Activated naive CD8-positive, alpha-beta T cell treated with anti-CD3 and anti-CD28 coated beads, Interleukin-2, amount 10 ng/mL, durations not matched to agents 7 days and 5 days (primary cell): ENCODE measurements around the gene BAIAP2L1. TPM values are rescaled to one million over a fixed set of nuclear protein-coding genes. Genes with fewer than 3 reads are reported as not detected.
"Not testable (repeated sequence)": the region's sequence is repeated elsewhere in the genome, so short reads cannot be mapped to it uniquely, and the experiment has no call there.

Experiments
- ATAC-seq: fragments of 150-1000 bp; cut with Tn5 transposase; one replicate; pipeline ENCODE4 v1.10.0; 2021; ENCODE audit warnings: low read depth, moderate library complexity
- POLR2A ChIA-PET: fragments of 350-600 bp; sonication (Branson Sonifier 250); formaldehyde crosslinking; loops from one replicate; lab custom pipeline; 2021; ENCODE audit warnings: antibody characterized with exemption; lab: Charles Lee
- DNase-seq: peaks from one replicate; pipeline ENCODE4 v3.0.0; 2021
- H3K27ac Mint-ChIP-seq: one replicate; pipeline ENCODE4 v1.8.0; 2022; ENCODE audit warnings: mild to moderate bottlenecking, mixed read lengths
- H3K27me3 Mint-ChIP-seq: one replicate; pipeline ENCODE4 v1.8.0; 2022; ENCODE audit warnings: mild to moderate bottlenecking, moderate library complexity, mixed read lengths
- H3K36me3 Mint-ChIP-seq: one replicate; pipeline ENCODE4 v1.8.0; 2021; ENCODE audit warnings: mild to moderate bottlenecking, mixed read lengths
- H3K4me1 Mint-ChIP-seq: one replicate; pipeline ENCODE4 v1.8.0; 2021; ENCODE audit warnings: mixed read lengths
- H3K4me3 Mint-ChIP-seq: one replicate; pipeline ENCODE4 v1.8.0; 2022; ENCODE audit warnings: mild to moderate bottlenecking, moderate library complexity, mixed read lengths
- H3K9me3 Mint-ChIP-seq: one replicate; pipeline ENCODE4 v1.8.0; 2021; ENCODE audit warnings: mixed read lengths
- total RNA-seq, 2 experiments: library from RNA; stranded (reverse); gene quantifications; one replicate each; pipeline ENCODE4 v1.2.3, GENCODE V29; 2021

BAIAP2L1 gene
- total RNA-seq, 2 experiments from 2014 or later, result 1.4 to 2.2 TPM

DNA sequence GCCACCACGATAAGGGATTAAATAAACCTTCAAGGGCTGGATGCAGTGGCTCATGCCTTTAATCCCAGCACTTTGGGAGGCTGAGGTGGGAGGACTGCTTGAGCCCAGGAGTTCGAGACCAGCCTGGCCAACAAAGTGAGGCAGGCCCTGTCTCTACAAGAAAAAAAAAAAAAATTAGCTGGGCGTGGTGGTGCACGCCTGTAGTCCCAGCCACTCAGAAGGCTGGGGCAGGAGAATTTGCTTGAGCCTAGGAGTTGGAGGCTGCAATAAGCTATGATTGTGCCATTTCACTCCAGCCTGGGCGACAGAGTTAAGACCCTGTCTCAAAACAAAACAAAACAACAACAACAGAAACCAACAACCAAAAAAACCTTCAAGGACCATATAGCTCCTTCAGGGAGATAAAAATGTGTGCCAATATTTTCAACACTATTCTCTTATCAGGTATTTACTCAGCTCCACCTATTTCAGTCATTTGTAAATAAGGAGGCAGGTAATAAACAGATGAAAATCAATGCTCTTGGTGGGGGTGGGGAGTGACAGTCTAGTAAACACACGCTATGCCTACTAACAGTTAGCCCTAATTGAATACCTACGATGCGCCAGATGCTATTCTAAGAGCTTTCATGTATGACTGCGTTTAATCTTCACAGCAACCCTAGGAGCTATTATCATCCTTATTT lies 13.2 kb downstream of the BAIAP2L1 start:
- POLR2A ChIA-PET, result no interaction called here
- H3K4me3 Mint-ChIP-seq, result no peak overlapping the region
- no peak for ATAC-seq
- no peaks in the 10 kb centered on the region for H3K4me1 Mint-ChIP-seq
- no peaks in the 10 kb centered on the region for H3K9me3 Mint-ChIP-seq
- no peaks in the 10 kb centered on the region for H3K27me3 Mint-ChIP-seq
- H3K27ac Mint-ChIP-seq, result no peak overlapping the region
- no peaks in the 10 kb centered on the region for H3K36me3 Mint-ChIP-seq
- DNase-seq, result no peak

DNA sequence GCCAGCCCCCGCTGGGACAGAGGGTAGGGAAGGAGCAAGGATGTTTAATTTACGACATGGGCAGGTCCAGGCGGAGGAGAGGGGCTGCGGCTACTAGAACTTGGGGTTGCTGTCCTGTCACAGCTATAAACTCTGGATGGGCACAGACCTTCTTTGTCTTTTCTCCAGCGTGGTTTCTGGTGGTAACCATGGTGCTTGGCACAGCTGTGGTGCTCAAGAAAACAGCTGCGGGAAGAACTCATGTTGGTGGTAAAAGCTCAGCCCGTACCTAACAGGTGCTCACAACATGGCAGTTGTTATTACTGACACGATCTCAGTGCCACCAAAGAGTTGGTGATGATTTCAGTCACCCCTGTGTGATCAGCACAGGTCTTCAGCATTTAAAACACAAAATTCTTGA lies 13.8 kb downstream of the BAIAP2L1 start:
- Mint-ChIP-seq H3K4me3 (no peak overlapping the region), H3K27me3 (no peaks in the 10 kb centered on the region), H3K4me1 (no peaks in the 10 kb centered on the region), H3K27ac (no peak overlapping the region), H3K9me3 (no peaks in the 10 kb centered on the region), H3K36me3 (no peaks in the 10 kb centered on the region)
- no peak for DNase-seq
- ATAC-seq, result no peak
- POLR2A ChIA-PET, result no interaction called here

DNA sequence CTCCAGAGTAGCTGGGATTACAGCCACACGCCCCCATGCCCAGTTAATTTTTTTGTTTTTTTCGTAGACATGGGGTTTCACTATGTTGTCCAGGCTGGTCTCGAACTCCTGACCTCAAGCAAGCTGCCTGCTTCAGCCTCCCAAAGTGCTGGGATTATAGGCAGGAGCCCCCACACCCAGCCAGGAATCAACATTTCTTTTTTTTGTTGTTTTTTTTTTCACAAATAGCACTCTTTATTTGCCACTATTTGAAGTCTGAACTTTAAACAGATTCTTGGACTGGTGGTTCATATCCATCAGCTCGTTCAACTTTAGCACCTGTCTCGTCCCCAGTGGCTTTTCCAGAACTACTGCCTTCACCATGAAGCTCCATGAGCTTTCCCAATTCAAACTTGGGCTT lies 15.4 kb downstream of the BAIAP2L1 start:
- H3K27ac Mint-ChIP-seq, H3K4me3 Mint-ChIP-seq, H3K9me3 Mint-ChIP-seq, H3K27me3 Mint-ChIP-seq, DNase-seq, H3K36me3 Mint-ChIP-seq, H3K4me1 Mint-ChIP-seq, POLR2A ChIA-PET, ATAC-seq: not testable (repeated sequence)

DNA sequence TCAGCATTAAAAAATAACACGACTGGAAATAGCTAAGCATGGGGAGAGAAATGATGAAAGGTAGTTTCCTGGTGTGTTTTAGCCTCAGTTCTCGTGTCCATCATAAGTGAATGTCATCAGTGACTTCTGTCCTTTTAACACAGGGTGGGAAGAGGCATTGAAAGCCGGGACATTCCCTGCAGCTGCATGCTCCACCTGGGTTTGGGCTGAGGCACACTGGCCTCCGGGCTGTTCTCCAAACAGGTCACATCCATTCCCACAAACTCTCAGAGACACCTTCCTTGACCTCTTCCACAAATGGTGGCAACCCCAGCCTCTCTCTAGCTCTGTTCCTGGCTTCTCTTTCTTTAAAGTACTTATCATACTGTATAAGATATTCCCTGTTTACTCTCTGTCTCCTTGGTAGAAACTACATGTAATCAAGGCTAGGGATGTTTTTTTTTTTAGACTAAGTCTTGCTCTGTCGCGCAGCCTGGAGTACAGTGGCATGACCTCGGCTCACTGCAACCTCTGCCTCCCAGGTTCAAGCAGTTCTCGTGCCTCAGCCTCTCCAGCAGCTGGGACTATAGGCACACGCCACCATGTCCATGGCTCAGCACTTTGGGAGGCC lies 22.6 kb downstream of the BAIAP2L1 start:
- Mint-ChIP-seq H3K4me3 (no peak overlapping the region), H3K4me1 (no peaks in the 10 kb centered on the region), H3K36me3 (no peaks in the 10 kb centered on the region), H3K27ac (no peak overlapping the region), H3K9me3 (peaks cover 1% of the 10 kb centered on the region), H3K27me3 (no peaks in the 10 kb centered on the region)
- DNase-seq, result no peak
- POLR2A ChIA-PET, result no interaction called here
- no peak for ATAC-seq

DNA sequence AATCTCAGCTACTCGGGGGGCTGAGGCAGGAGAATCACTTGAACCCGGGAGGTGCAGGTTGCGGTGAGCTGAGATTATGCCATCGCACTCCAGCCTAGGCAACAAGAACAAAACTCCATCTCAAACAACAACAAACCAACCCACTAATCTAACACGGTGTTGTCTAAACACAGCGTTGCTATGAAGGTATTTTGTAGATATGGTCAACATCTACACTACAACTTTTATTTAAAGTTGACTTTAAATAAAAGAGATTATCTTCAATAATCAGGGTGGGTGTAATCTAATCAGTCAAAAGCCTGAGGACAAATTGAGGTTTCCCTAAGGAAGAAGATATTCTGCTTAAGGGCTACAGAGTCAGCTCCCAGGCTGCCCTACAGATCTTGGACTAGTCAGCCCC lies 24.2 kb downstream of the BAIAP2L1 start:
- ATAC-seq, result no peak
- Mint-ChIP-seq H3K27ac (no peak overlapping the region), H3K36me3 (no peaks in the 10 kb centered on the region), H3K27me3 (no peaks in the 10 kb centered on the region), H3K4me3 (no peak overlapping the region), H3K9me3 (peaks cover 1% of the 10 kb centered on the region), H3K4me1 (no peaks in the 10 kb centered on the region)
- POLR2A ChIA-PET, result no interaction called here
- DNase-seq, result no peak

DNA sequence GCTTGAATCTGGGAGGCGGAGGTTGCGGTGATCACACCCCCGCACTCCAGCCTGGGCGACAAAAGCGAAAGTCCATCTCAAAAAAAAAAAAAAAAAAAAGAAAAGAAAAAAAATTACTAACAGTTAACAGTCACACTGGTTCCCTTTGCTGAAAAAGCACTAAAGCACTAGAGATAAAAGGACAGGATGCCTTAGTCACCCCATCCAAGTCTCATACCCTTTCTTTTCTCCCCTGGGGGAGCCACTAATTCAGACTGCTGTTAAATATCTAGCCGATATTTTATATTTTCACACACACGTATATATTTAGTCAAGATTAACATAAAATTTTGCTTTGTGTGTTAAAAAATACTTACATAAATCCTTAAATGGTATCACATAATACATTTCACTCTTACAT lies 25.2 kb downstream of the BAIAP2L1 start:
- ATAC-seq (no peak), DNase-seq (no peak)
- H3K4me1 Mint-ChIP-seq, result no peaks in the 10 kb centered on the region
- no peak overlapping the region for H3K27ac Mint-ChIP-seq
- H3K9me3 Mint-ChIP-seq, result peaks cover 1% of the 10 kb centered on the region
- no peak overlapping the region for H3K4me3 Mint-ChIP-seq
- H3K27me3 Mint-ChIP-seq, result no peaks in the 10 kb centered on the region
- no peaks in the 10 kb centered on the region for H3K36me3 Mint-ChIP-seq
- POLR2A ChIA-PET, result no interaction called here

DNA sequence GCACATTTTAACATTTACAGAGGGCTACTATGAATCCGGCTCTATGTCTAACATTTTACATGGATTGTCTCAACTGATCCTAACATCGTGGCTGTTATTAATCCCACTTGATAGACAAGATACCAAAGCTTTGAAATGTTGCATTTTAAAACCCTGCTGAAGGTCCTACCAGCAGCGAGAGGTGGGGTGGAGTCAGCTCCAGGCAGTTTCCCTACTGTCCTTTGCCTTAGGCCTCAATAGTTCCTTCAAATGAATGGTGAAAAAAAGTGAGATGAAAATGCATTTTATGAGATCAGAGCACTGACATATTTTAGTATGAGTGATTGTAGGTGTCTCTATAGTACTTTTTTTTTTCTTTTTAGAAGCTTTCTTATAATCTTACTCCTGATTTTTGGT lies 26.6 kb downstream of the BAIAP2L1 start:
- no peaks in the 10 kb centered on the region for H3K9me3 Mint-ChIP-seq
- H3K27ac Mint-ChIP-seq, result no peak overlapping the region
- no peak overlapping the region for H3K4me3 Mint-ChIP-seq
- ATAC-seq (no peak), DNase-seq (no peak)
- H3K27me3 Mint-ChIP-seq, result no peaks in the 10 kb centered on the region
- POLR2A ChIA-PET, result no interaction called here
- H3K36me3 Mint-ChIP-seq, result no peaks in the 10 kb centered on the region
- H3K4me1 Mint-ChIP-seq, result no peaks in the 10 kb centered on the region

DNA sequence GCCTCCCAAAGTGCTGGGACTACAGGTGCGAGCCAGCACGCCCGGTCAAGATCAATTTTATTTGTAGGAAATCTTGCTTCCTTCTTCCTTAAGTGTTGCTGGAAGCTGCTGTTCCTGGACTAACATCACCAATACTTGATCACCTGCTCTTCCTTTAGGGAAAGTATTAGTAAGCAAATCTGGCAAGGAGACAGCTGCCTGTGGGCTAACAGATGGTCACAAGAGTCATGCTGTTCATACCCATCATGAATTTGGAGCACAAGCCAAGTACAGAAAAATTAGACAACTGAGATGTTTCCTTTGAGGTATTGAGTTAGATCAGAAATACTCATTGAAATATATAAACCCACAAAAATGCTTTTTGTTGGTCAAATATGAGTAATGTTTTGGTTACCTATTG lies 27.9 kb downstream of the BAIAP2L1 start:
- Mint-ChIP-seq H3K9me3 (no peaks in the 10 kb centered on the region), H3K4me3 (no peak overlapping the region), H3K36me3 (no peaks in the 10 kb centered on the region), H3K27ac (no peak overlapping the region), H3K27me3 (no peaks in the 10 kb centered on the region), H3K4me1 (no peaks in the 10 kb centered on the region)
- DNase-seq (no peak), ATAC-seq (no peak)
- POLR2A ChIA-PET, result no interaction called here

DNA sequence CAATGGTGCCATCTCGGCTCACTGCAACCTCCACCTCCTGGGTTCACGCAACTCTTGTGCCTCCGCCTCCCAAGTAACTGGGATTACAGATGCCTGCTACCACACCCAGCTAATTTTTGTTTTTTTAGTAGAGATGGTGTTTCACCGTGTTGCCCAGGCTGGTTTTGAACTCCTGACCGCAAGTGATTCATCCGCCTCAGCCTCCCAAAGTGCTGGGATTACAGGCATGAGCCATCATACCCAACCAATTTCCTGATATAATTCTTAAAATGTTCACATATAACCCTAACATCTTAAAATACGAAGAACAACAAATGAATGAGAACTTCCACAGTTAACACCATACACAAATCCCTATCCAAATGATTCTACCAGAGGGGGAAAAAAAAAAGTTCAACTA lies 31.2 kb downstream of the BAIAP2L1 start:
- POLR2A ChIA-PET, result no interaction called here
- no peak for ATAC-seq
- no peaks in the 10 kb centered on the region for H3K9me3 Mint-ChIP-seq
- H3K27ac Mint-ChIP-seq, result no peak overlapping the region
- H3K27me3 Mint-ChIP-seq, result no peaks in the 10 kb centered on the region
- no peak for DNase-seq
- no peaks in the 10 kb centered on the region for H3K36me3 Mint-ChIP-seq
- no peaks in the 10 kb centered on the region for H3K4me1 Mint-ChIP-seq
- no peak overlapping the region for H3K4me3 Mint-ChIP-seq

DNA sequence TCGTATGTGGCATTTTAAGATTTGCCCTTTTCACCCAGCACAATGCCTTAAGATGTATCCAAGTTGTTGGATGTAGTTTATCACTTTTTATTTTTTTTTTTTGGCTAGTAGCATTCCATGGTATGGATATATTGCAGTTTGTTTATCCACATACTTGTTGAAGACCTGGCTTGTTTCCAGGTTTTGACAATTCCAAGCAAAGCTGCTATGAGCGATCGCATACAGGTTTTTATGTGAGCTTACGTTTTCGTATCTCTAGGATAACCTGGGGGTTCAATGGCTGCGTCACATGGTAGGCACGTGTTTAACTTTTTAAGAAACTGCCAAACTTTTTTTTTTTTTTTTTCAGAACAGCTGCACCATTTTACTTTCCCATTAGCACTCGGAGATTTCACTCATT lies 32.2 kb downstream of the BAIAP2L1 start:
- no peaks in the 10 kb centered on the region for H3K9me3 Mint-ChIP-seq
- H3K4me1 Mint-ChIP-seq, result no peaks in the 10 kb centered on the region
- DNase-seq (no peak), ATAC-seq (no peak)
- H3K27ac Mint-ChIP-seq, result no peak overlapping the region
- no peak overlapping the region for H3K4me3 Mint-ChIP-seq
- POLR2A ChIA-PET, result no interaction called here
- H3K27me3 Mint-ChIP-seq, result no peaks in the 10 kb centered on the region
- no peaks in the 10 kb centered on the region for H3K36me3 Mint-ChIP-seq

DNA sequence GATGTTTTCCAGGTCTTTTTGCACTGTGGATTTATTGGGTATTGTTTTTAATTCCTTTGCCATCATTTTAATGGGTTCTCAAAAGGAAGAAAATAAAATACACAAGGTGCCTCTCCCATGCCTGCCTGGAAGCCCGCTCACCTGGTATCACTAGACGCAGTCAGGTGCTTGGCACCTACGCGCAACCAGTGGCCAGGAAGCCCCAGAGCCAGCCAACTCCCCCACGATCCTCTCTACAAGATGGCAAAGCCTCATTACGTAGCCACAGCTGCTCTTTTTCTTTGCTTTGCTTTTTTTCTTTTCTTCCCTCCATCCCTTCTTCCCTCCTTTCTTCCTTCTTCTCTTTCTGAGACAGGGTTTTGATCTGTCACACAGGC lies 34.3 kb downstream of the BAIAP2L1 start:
- H3K4me3 Mint-ChIP-seq, result no peak overlapping the region
- DNase-seq (no peak), ATAC-seq (no peak)
- H3K36me3 Mint-ChIP-seq, result no peaks in the 10 kb centered on the region
- POLR2A ChIA-PET, result no interaction called here
- H3K4me1 Mint-ChIP-seq, result no peaks in the 10 kb centered on the region
- H3K9me3 Mint-ChIP-seq, result no peaks in the 10 kb centered on the region
- no peak overlapping the region for H3K27ac Mint-ChIP-seq
- no peaks in the 10 kb centered on the region for H3K27me3 Mint-ChIP-seq

DNA sequence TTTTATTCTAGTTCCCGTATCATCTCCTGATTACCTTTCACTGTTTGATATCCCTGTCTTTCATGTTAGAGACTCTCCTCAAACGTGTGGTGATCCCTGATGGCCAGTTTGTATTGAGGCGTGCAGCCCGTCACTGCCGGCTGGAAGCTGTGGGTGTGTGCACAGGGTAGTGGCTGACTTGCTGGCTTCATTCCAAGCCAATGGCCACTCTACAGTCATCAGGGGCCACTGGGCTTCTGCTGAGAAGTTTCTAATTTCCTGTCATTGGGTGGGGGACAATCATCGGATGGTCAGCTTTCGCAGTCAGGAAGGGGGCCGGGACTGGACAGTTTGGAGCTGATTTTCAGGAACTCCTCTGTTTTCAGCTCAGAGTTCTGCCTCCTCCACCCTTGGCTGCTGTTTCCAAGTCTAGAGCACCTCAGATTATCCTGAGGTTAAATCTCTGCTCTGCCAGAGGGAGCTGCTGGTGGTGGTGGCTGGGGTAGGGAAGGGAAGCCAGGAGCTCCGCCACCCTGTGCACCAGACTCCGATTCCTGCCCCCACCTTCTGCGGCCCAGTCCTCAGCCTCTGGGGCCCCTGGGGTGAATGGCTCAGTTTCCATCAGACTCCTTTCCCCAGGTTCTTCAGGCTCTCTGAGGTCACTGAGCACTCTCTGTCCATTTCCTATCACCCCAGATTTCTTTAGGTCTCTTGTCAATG lies 34.9 kb downstream of the BAIAP2L1 start:
- ATAC-seq (no peak), DNase-seq (no peak)
- Mint-ChIP-seq H3K27me3 (no peaks in the 10 kb centered on the region), H3K36me3 (no peaks in the 10 kb centered on the region), H3K9me3 (no peaks in the 10 kb centered on the region), H3K27ac (no peak overlapping the region), H3K4me1 (no peaks in the 10 kb centered on the region), H3K4me3 (no peak overlapping the region)
- POLR2A ChIA-PET, result no interaction called here

DNA sequence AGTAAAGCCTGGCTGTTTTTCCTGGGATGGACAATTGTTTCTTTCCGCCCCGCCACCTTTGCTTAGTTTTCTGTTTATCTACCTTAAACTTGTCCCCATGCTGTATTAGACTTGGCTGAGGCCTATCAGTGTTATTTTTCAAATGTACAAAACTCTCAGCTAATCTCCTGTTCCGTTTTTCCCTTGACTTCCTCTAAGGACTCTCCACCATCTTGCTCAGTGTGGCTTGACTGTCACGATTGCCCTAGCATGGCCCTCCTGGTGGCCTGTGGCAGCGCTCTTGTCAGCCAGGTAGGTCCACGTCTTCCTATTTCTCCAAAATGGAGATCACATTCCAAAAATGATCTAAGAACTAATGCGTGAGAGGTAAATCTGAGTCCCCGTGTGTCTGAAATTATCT lies 36.7 kb downstream of the BAIAP2L1 start:
- POLR2A ChIA-PET, result interaction anchor here (0.6 kb wide), 1 partner anchor 455 kb away, joined by 3 read pairs; no protein-coding TSS in a partner anchor
- Mint-ChIP-seq H3K4me1 (no peaks in the 10 kb centered on the region), H3K27me3 (no peaks in the 10 kb centered on the region), H3K36me3 (no peaks in the 10 kb centered on the region), H3K4me3 (no peak overlapping the region), H3K9me3 (no peaks in the 10 kb centered on the region), H3K27ac (no peak overlapping the region)
- DNase-seq (no peak), ATAC-seq (no peak)

DNA sequence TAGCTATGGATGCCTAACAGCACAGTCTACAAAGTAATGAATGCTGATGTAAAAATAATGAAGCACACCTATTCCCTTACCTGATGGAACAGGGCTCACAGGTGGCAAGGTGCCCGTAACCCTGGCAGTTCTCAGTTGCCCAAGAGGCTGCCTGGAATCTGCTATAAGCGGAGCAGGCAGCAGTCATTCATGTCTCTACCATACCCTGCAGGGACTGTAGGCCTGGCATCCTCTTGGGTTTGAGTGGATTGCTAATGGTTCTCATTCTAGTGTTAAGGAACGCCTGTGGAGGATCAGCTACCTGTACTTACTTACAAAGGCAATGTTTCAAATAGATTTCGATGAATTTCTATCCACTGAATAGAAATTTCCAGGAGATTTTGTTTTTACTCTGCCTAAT lies 38.4 kb downstream of the BAIAP2L1 start:
- Mint-ChIP-seq H3K4me3 (no peak overlapping the region), H3K4me1 (no peaks in the 10 kb centered on the region), H3K27ac (no peak overlapping the region), H3K36me3 (no peaks in the 10 kb centered on the region), H3K9me3 (no peaks in the 10 kb centered on the region), H3K27me3 (no peaks in the 10 kb centered on the region)
- DNase-seq (no peak), ATAC-seq (no peak)
- POLR2A ChIA-PET, result no interaction called here
